ENCODE data around the gene TNFSF11. TPM values are rescaled to one million over a fixed set of nuclear protein-coding genes. Genes with fewer than 3 reads are reported as not detected.

The TNFSF11 gene
- total RNA-seq, 2 donors from 2014 or later = not detected

DNA sequence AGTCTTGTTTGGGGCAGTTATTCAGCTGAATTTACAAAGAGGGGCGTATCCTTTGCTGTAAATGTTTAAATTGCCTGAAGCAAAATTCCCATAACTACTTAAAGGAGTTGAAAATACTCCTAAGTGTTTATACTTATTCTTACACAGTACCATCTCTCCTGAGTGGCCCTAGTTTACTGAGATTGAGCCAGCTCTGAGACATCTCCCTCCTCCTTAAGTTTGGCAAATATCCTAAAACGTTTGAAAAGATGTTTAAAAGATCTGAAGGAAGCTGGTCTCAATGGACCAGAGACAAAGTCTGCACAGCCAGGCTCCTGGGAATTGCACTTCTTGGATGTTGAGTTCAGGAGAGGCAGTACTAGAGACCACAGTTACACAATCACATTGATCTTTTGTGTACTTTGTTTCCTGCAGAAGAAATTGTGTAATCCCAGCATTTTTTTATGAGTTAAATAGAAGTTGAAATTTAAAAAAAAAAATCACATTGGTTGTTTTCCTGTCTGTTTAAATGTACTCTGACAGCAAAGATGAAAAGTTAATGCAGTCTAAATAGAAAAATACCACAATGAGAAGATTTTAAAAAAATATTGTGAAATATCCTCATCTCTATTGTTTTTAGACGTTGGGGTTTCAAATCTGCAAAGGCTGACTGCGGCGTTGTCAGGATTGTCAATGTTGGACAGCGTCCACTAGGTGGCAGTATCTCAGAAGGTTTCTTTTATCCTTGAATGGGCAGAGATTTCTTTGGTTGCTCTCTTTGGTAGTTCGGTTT lies 20.7 kb downstream of the TNFSF11 start:
- Histone ChIP-seq H3K4me3 (no peak overlapping the region), H3K36me3 (no peaks in the 10 kb centered on the region), H3K27ac (no peak overlapping the region), H3K27me3 (no peaks in the 10 kb centered on the region), H3K9me3 (no peaks in the 10 kb centered on the region), H3K4me1 (no peaks in the 10 kb centered on the region)
- DNase-seq (ENCODE audit: low spot score) = peak; percentile 64
- TF ChIP-seq, protein P1, sequence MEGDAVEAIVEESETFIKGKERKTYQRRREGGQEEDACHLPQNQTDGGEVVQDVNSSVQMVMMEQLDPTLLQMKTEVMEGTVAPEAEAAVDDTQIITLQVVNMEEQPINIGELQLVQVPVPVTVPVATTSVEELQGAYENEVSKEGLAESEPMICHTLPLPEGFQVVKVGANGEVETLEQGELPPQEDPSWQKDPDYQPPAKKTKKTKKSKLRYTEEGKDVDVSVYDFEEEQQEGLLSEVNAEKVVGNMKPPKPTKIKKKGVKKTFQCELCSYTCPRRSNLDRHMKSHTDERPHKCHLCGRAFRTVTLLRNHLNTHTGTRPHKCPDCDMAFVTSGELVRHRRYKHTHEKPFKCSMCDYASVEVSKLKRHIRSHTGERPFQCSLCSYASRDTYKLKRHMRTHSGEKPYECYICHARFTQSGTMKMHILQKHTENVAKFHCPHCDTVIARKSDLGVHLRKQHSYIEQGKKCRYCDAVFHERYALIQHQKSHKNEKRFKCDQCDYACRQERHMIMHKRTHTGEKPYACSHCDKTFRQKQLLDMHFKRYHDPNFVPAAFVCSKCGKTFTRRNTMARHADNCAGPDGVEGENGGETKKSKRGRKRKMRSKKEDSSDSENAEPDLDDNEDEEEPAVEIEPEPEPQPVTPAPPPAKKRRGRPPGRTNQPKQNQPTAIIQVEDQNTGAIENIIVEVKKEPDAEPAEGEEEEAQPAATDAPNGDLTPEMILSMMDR (IDR thresholded peaks at IDR 0.05) = peak; percentile 85 to 90

DNA sequence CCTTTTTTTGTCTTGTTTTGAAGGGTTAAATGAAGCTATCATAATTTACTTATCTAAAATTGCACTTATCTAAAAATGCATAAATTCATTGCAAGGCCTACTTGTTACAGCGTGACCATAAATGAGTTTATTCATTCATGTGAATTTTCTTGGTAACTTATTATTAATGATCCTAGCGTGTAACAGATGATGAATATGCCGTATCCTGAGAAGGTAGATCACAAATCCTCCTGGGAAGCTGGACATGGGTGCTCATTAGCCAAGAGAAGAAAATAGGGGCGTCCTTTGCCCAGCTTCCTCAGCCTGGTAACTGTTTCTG lies 21.3 kb downstream of the TNFSF11 start:
- no peaks in the 10 kb centered on the region for H3K9me3 ChIP-seq
- H3K27me3 ChIP-seq = no peaks in the 10 kb centered on the region
- H3K36me3 ChIP-seq = no peaks in the 10 kb centered on the region
- DNase-seq (ENCODE audit: low spot score) = no peak
- H3K4me1 ChIP-seq = no peaks in the 10 kb centered on the region
- no peak overlapping the region for H3K27ac ChIP-seq
- TF ChIP-seq, protein P1 (IDR thresholded peaks at IDR 0.05) = peak in 1 of 2 donors; percentile 1
- no peak overlapping the region for H3K4me3 ChIP-seq

DNA sequence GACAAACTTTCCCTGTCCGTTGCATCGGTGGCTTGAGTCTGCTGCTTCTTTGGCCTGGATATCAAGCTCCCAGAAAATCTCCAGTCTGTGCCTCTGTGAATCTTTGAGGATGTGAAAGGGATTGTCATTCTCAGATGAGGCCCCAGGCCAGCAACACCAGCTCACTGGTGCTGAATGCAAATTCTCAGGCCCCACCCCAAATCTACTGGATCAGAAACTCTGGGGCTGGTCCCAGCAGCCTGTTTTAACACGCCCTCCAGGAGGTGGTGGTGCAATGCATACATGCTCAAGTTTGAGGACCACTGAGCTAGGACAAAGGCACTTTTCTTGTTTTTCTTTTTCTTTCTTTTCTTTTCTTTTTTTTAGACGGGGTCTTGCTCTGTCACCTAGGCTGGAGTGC lies 23.6 kb downstream of the TNFSF11 start:
- H3K36me3 ChIP-seq = no peaks in the 10 kb centered on the region
- no peaks in the 10 kb centered on the region for H3K4me1 ChIP-seq
- H3K27me3 ChIP-seq = no peaks in the 10 kb centered on the region
- H3K4me3 ChIP-seq = no peak overlapping the region
- TF ChIP-seq, protein P1 (IDR thresholded peaks at IDR 0.05) = no peak
- no peak overlapping the region for H3K27ac ChIP-seq
- DNase-seq (ENCODE audit: low spot score) = no peak
- no peaks in the 10 kb centered on the region for H3K9me3 ChIP-seq

DNA sequence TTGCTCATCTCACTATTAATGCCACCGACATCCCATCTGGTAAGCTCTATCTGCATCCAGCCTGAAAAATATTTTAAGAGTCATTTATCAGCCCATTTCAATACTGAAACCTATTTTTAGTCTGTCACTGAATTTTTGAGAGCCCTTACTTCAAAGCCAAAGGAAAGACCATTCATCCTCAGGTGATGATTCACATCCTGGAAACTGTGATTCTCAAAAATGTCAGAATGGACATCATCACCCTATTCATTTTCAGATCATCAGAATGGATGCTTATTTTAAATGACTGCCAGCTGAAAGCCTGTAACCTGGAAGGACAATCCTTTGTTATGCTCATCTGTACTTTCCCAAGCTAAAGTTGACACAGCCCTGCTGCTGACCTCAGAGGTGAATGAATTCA lies 27.0 kb downstream of the TNFSF11 start:
- Histone ChIP-seq H3K4me3 (no peak overlapping the region), H3K27ac (no peak overlapping the region), H3K9me3 (no peaks in the 10 kb centered on the region), H3K4me1 (no peaks in the 10 kb centered on the region), H3K27me3 (no peaks in the 10 kb centered on the region), H3K36me3 (no peaks in the 10 kb centered on the region)
- TF ChIP-seq, protein P1 (IDR thresholded peaks at IDR 0.05) = no peak
- DNase-seq (ENCODE audit: low spot score) = no peak

DNA sequence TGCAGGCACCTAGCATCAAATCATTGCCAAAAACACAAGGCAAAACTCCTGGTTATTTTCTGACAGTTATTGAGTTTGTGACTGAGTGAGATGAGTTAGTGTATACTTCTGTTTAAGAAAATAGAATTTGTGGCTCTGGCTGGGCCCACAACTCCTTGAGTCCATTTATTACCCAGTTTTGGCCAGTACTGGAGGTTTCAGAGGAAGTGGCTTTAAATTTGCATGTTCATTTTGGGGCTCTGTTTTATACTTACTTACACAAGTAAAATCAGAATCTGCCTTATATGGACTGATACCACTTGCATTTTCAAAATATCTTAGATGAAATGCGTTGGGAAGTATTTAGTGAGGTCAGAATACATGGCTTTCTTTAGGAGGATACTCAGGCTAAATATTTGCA lies 29.0 kb downstream of the TNFSF11 start:
- DNase-seq (ENCODE audit: low spot score) = no peak
- no peaks in the 10 kb centered on the region for H3K4me1 ChIP-seq
- no peaks in the 10 kb centered on the region for H3K36me3 ChIP-seq
- TF ChIP-seq, protein P1 (IDR thresholded peaks at IDR 0.05) = no peak
- no peaks in the 10 kb centered on the region for H3K27me3 ChIP-seq
- no peak overlapping the region for H3K27ac ChIP-seq
- H3K4me3 ChIP-seq = no peak overlapping the region
- no peaks in the 10 kb centered on the region for H3K9me3 ChIP-seq

DNA sequence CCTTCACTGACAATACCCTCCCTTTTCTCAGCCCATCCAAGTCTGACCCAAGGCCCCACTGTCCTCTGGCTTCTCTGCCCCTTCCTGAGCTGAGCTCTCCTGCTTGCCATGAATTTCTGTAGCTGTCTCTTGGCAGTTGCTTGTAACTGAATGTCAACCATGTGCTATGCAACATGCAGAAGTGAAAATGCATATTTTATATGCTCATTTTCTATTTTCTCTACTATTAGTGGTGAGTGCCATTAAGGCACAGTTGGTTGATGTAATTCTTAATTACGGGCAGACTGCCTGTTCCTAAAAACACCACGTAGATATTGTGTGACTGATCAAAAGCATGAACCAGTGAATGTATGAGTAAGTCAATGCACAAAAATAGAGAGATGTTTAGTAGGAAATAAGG lies 29.6 kb downstream of the TNFSF11 start:
- no peak overlapping the region for H3K4me3 ChIP-seq
- H3K27me3 ChIP-seq = no peaks in the 10 kb centered on the region
- H3K27ac ChIP-seq = no peak overlapping the region
- TF ChIP-seq, protein P1 (IDR thresholded peaks at IDR 0.05) = no peak
- no peaks in the 10 kb centered on the region for H3K4me1 ChIP-seq
- H3K36me3 ChIP-seq = no peaks in the 10 kb centered on the region
- H3K9me3 ChIP-seq = no peaks in the 10 kb centered on the region
- no peak for DNase-seq (ENCODE audit: low spot score)
